HepG2 (cell line): ENCODE results near the gene DHRS11. TPM values are rescaled to one million over a fixed set of nuclear protein-coding genes. Genes with fewer than 3 reads are reported as not detected.

ENCODE experiments used
- ASH2L ChIP-seq: fragments of 300-600, 200-600 bp; sonication (generic); IDR thresholded peaks from 2 replicates; pipeline ENCODE4 v1.7.0; 2017; ENCODE audit warnings: low read depth, mild to moderate bottlenecking, moderate library complexity, mixed read lengths, low read length; ENCODE audit not compliant: insufficient read length
- CBX2 ChIP-seq, 2 experiments: fragments of 200-600 bp in 1 of 2; sonication (generic); formaldehyde crosslinking in 1 of 2; IDR thresholded peaks; 2 replicates each; pipeline versions ENCODE4 v1.7.0 to v1.8.1; 2018 to 2022; ENCODE audit warnings: low read depth in 2 of 2, low read length in 1 of 2, mild to moderate bottlenecking in 1 of 2, missing genetic modification reagents in 1 of 2
- EEA1 ChIP-seq: sonication (generic); formaldehyde crosslinking; IDR thresholded peaks from 2 replicates; pipeline ENCODE4 v1.5.1; 2020; ENCODE audit warnings: mild to moderate bottlenecking, missing genetic modification reagents, borderline replicate concordance
- GABPA ChIP-seq, 2 experiments: IDR thresholded peaks; 2 replicates each; pipeline ENCODE4 v1.6.1; 2011 to 2016; ENCODE audit warnings: low read depth in 2 of 2, low read length in 1 of 2, missing biosample characterization in 1 of 2, missing genetic modification characterization in 1 of 2
- HHEX ChIP-seq: IDR thresholded peaks from 2 replicates; pipeline ENCODE4 v1.6.1; 2016; ENCODE audit warnings: control low read depth
- RBM39 ChIP-seq: fragments of 200-400 bp; formaldehyde crosslinking; IDR thresholded peaks from one replicate; pipeline ENCODE4 v1.6.1; 2018; ENCODE audit warnings: antibody characterized with exemption, mild to moderate bottlenecking, low read depth, low read length; ENCODE audit not compliant: poor library complexity, severe bottlenecking
- SP140L ChIP-seq: sonication (generic); formaldehyde crosslinking; IDR thresholded peaks from 2 replicates; pipeline ENCODE4 v1.4.0; 2020; ENCODE audit warnings: missing genetic modification reagents, borderline replicate concordance
- TEAD2 ChIP-seq: sonication (generic); formaldehyde crosslinking; IDR thresholded peaks from 2 replicates; pipeline ENCODE4 v1.9.0; 2021; ENCODE audit warnings: missing genetic modification reagents
- TOE1 ChIP-seq: sonication (generic); formaldehyde crosslinking; IDR thresholded peaks from 2 replicates; pipeline ENCODE4 v1.4.0; 2020; ENCODE audit warnings: mild to moderate bottlenecking, missing genetic modification reagents
- ZFP36L1 ChIP-seq: sonication (generic); formaldehyde crosslinking; IDR thresholded peaks from 2 replicates; pipeline ENCODE4 v1.8.0; 2022; ENCODE audit warnings: mild to moderate bottlenecking, missing genetic modification reagents, moderate library complexity
- ZMAT3 ChIP-seq: sonication (generic); formaldehyde crosslinking; conservative IDR thresholded peaks from 2 replicates; pipeline ENCODE4 v1.7.0; 2021; ENCODE audit warnings: missing genetic modification reagents
- ZNF670 ChIP-seq: sonication (generic); formaldehyde crosslinking; IDR thresholded peaks from 2 replicates; pipeline ENCODE4 v1.8.0; 2022; ENCODE audit warnings: mild to moderate bottlenecking, missing genetic modification reagents, borderline replicate concordance
- polyA plus RNA-seq, 8 experiments: library from polyadenylated mRNA; depleted of rRNA in 3 of 8; stranded (reverse) in 7 of 8; unstranded in 1 of 8; fragments of >200 nt; fragmentation: Illumina TruSeq in 4 of 8; extraction: Trizol in 4 of 8; gene quantifications; 2 replicates each; pipeline versions ENCODE4 v1.2.1 to v1.2.3, GENCODE V29; 2011 to 2016; ENCODE audit warnings: low read depth in 4 of 8, missing spikeins in 1 of 8, mixed read lengths in 1 of 8; ENCODE audit not compliant: insufficient read depth in 1 of 8
- total RNA-seq, 5 experiments: library from RNA; depleted of rRNA; stranded (reverse); fragments of >200 nt; fragmentation: Illumina TruSeq; extraction: Trizol; gene quantifications; 2 replicates each; pipeline ENCODE4 v1.2.3, GENCODE V29; 2016; ENCODE audit warnings: low read depth in 1 of 5
- TF ChIP-seq, protein P1 (sequence below): sonication (generic); formaldehyde crosslinking; IDR thresholded peaks from 2 replicates; pipeline ENCODE4 v1.4.0; 2020; ENCODE audit warnings: mild to moderate bottlenecking, missing genetic modification reagents, borderline replicate concordance
- TF ChIP-seq, protein P2 (sequence below): sonication (generic); formaldehyde crosslinking; IDR thresholded peaks from 2 replicates; pipeline ENCODE4 v1.4.0; 2020; ENCODE audit warnings: missing genetic modification reagents
- TF ChIP-seq, protein P3 (sequence below): sonication (generic); formaldehyde crosslinking; conservative IDR thresholded peaks from 2 replicates; pipeline ENCODE4 v1.8.1; 2023; ENCODE audit warnings: missing genetic modification reagents
- TF ChIP-seq, protein P4 (sequence below): sonication (generic); formaldehyde crosslinking; IDR thresholded peaks from 2 replicates; pipeline ENCODE4 v1.9.0; 2021; ENCODE audit warnings: missing genetic modification reagents, mild to moderate bottlenecking, borderline replicate concordance
- TF ChIP-seq, protein P5 (sequence below): sonication (generic); formaldehyde crosslinking; IDR thresholded peaks from 2 replicates; pipeline ENCODE4 v1.4.0; 2020; ENCODE audit warnings: mild to moderate bottlenecking, missing genetic modification reagents
- TF ChIP-seq, protein P6 (sequence below): sonication (generic); formaldehyde crosslinking; IDR thresholded peaks from 2 replicates; pipeline ENCODE4 v1.8.0; 2022; ENCODE audit warnings: missing genetic modification reagents, low read depth, mild to moderate bottlenecking, borderline replicate concordance
- TF ChIP-seq, protein P7 (sequence below): sonication (generic); formaldehyde crosslinking; IDR thresholded peaks from 2 replicates; pipeline ENCODE4 v1.5.1; 2020; ENCODE audit warnings: missing genetic modification reagents, mild to moderate bottlenecking, borderline replicate concordance

DHRS11 gene
- total and polyA plus RNA-seq, 2 of the 13 experiments (the other 11 are each of a cell fraction or from before 2014, with no cell fraction given): 28.4 to 41.9 TPM

DNA sequence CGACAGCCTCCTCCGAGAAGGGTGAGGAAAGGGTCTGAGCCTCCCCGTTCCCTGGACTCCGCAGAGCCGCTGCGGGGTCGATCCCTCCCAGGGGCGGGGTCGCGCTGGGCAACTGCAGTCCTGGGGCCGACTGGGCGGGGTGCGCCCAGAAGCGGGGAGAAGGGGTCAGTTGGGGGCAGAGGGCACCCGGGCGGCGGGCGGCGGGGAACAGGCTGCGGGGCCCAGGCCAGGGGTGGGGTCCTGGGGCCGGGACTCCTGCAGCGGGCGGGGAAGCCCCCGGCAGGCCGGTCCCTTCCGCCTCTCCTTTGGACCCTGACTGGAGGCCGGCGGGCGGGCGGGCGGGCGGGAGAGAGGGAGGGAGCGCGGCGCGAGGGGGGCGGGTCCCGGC, 46.6 kb upstream of the DHRS11 start (continued):
- TF ChIP-seq, protein P1, sequence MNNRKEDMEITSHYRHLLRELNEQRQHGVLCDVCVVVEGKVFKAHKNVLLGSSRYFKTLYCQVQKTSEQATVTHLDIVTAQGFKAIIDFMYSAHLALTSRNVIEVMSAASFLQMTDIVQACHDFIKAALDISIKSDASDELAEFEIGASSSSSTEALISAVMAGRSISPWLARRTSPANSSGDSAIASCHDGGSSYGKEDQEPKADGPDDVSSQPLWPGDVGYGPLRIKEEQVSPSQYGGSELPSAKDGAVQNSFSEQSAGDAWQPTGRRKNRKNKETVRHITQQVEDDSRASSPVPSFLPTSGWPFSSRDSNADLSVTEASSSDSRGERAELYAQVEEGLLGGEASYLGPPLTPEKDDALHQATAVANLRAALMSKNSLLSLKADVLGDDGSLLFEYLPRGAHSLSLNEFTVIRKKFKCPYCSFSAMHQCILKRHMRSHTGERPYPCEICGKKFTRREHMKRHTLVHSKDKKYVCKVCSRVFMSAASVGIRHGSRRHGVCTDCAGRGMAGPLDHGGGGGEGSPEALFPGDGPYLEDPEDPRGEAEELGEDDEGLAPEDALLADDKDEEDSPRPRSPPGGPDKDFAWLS (CRISPR knock-in tag): no peak
- TF ChIP-seq ZFP36L1 (CRISPR knock-in tag): 0 out of 2 replicates have a peak, but pooled peaks have one; percentile 75
- TF ChIP-seq HHEX (CRISPR knock-in tag): no peak
- peak; percentile 24 for TF ChIP-seq ZMAT3 (CRISPR knock-in tag)
- TF ChIP-seq RBM39: peak; percentile 53
- TF ChIP-seq, protein P2, sequence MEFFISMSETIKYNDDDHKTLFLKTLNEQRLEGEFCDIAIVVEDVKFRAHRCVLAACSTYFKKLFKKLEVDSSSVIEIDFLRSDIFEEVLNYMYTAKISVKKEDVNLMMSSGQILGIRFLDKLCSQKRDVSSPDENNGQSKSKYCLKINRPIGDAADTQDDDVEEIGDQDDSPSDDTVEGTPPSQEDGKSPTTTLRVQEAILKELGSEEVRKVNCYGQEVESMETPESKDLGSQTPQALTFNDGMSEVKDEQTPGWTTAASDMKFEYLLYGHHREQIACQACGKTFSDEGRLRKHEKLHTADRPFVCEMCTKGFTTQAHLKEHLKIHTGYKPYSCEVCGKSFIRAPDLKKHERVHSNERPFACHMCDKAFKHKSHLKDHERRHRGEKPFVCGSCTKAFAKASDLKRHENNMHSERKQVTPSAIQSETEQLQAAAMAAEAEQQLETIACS (CRISPR knock-in tag): peak; percentile 17; the same call in 1 of the 2 replicates
- TF ChIP-seq, protein P3, sequence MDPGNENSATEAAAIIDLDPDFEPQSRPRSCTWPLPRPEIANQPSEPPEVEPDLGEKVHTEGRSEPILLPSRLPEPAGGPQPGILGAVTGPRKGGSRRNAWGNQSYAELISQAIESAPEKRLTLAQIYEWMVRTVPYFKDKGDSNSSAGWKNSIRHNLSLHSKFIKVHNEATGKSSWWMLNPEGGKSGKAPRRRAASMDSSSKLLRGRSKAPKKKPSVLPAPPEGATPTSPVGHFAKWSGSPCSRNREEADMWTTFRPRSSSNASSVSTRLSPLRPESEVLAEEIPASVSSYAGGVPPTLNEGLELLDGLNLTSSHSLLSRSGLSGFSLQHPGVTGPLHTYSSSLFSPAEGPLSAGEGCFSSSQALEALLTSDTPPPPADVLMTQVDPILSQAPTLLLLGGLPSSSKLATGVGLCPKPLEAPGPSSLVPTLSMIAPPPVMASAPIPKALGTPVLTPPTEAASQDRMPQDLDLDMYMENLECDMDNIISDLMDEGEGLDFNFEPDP (CRISPR knock-in tag): no peak
- TF ChIP-seq, protein P4, sequence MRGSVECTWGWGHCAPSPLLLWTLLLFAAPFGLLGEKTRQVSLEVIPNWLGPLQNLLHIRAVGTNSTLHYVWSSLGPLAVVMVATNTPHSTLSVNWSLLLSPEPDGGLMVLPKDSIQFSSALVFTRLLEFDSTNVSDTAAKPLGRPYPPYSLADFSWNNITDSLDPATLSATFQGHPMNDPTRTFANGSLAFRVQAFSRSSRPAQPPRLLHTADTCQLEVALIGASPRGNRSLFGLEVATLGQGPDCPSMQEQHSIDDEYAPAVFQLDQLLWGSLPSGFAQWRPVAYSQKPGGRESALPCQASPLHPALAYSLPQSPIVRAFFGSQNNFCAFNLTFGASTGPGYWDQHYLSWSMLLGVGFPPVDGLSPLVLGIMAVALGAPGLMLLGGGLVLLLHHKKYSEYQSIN: no peak
- TF ChIP-seq, protein P5, sequence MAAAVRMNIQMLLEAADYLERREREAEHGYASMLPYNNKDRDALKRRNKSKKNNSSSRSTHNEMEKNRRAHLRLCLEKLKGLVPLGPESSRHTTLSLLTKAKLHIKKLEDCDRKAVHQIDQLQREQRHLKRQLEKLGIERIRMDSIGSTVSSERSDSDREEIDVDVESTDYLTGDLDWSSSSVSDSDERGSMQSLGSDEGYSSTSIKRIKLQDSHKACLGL (CRISPR knock-in tag): 0 out of 2 replicates have a peak, but pooled peaks have one; percentile 17
- TF ChIP-seq EEA1 (CRISPR knock-in tag): no peak
- TF ChIP-seq TOE1 (CRISPR knock-in tag): no peak
- TF ChIP-seq ASH2L: peak; percentile 91
- no peak for TF ChIP-seq CBX2 (IDR thresholded peaks at IDR 0.05; ENCODE audit: low read depth, low read length)
- no peak for TF ChIP-seq CBX2 (CRISPR knock-in tag; IDR thresholded peaks at IDR 0.05; ENCODE audit: low read depth)
- TF ChIP-seq, protein P6, sequence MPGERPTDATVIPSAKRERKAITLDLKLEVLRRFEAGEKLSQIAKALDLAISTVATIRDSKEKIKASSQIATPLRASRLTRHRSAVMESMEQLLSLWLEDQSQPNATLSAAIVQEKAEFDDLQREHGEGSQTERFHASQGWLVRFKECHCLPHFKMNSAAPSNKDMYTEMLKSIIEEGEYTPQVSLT: no peak
- TF ChIP-seq TEAD2 (CRISPR knock-in tag): no peak
- TF ChIP-seq SP140L: no peak
- TF ChIP-seq ZNF670 (CRISPR knock-in tag): 0 out of 2 replicates have a peak, but pooled peaks have one; percentile 44
- TF ChIP-seq, protein P7, sequence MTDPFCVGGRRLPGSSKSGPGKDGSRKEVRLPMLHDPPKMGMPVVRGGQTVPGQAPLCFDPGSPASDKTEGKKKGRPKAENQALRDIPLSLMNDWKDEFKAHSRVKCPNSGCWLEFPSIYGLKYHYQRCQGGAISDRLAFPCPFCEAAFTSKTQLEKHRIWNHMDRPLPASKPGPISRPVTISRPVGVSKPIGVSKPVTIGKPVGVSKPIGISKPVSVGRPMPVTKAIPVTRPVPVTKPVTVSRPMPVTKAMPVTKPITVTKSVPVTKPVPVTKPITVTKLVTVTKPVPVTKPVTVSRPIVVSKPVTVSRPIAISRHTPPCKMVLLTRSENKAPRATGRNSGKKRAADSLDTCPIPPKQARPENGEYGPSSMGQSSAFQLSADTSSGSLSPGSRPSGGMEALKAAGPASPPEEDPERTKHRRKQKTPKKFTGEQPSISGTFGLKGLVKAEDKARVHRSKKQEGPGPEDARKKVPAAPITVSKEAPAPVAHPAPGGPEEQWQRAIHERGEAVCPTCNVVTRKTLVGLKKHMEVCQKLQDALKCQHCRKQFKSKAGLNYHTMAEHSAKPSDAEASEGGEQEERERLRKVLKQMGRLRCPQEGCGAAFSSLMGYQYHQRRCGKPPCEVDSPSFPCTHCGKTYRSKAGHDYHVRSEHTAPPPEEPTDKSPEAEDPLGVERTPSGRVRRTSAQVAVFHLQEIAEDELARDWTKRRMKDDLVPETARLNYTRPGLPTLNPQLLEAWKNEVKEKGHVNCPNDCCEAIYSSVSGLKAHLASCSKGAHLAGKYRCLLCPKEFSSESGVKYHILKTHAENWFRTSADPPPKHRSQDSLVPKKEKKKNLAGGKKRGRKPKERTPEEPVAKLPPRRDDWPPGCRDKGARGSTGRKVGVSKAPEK (CRISPR knock-in tag): no peak
- TF ChIP-seq GABPA (IDR thresholded peaks at IDR 0.05; ENCODE audit: low read depth, low read length): no peak
- TF ChIP-seq GABPA (CRISPR knock-in tag; IDR thresholded peaks at IDR 0.05; ENCODE audit: low read depth): no peak
